ENCODE measurements around the gene EML4. TPM values are rescaled to one million over a fixed set of nuclear protein-coding genes. Genes with fewer than 3 reads are reported as not detected.

Gene EML4
- total RNA-seq, 1 donor from 2014 or later, result 72.2 TPM

DNA sequence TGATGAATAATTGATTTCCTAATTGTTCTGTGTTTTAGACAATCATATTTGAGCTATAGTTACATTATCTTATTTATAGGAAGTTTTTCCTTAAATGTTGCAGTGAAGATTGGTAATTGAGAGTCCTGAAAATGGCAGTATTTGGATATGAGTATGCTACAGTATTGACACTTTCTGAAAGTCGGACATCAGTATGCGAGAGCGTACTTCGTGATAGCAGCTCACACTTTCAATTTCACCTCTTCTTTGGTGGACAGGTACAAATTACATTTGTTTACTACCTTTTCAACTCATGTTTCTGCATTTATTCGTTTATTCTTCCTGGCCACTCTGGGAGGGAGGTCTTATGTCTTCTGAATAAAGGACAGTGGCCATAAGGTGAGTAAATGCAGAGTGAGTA is 38.7 kb downstream of the EML4 start:
- H3K27me3 Mint-ChIP-seq (ENCODE audit: low read depth), result no peaks in the 10 kb centered on the region
- TF ChIP-seq, protein P1, sequence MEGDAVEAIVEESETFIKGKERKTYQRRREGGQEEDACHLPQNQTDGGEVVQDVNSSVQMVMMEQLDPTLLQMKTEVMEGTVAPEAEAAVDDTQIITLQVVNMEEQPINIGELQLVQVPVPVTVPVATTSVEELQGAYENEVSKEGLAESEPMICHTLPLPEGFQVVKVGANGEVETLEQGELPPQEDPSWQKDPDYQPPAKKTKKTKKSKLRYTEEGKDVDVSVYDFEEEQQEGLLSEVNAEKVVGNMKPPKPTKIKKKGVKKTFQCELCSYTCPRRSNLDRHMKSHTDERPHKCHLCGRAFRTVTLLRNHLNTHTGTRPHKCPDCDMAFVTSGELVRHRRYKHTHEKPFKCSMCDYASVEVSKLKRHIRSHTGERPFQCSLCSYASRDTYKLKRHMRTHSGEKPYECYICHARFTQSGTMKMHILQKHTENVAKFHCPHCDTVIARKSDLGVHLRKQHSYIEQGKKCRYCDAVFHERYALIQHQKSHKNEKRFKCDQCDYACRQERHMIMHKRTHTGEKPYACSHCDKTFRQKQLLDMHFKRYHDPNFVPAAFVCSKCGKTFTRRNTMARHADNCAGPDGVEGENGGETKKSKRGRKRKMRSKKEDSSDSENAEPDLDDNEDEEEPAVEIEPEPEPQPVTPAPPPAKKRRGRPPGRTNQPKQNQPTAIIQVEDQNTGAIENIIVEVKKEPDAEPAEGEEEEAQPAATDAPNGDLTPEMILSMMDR (conservative IDR thresholded peaks at IDR 0.05), result no peak
- H3K27ac Mint-ChIP-seq (ENCODE audit: unreplicated experiment), result no peak overlapping the region
- no peaks in the 10 kb centered on the region for H3K9me3 Mint-ChIP-seq
- H3K4me3 Mint-ChIP-seq, result no peak overlapping the region
- H3K36me3 Mint-ChIP-seq (ENCODE audit: low read depth), result peaks cover 2% of the 10 kb centered on the region
- H3K4me1 Mint-ChIP-seq, result no peaks in the 10 kb centered on the region
- no peak for DNase-seq (ENCODE audit: low read depth, low spot score)

DNA sequence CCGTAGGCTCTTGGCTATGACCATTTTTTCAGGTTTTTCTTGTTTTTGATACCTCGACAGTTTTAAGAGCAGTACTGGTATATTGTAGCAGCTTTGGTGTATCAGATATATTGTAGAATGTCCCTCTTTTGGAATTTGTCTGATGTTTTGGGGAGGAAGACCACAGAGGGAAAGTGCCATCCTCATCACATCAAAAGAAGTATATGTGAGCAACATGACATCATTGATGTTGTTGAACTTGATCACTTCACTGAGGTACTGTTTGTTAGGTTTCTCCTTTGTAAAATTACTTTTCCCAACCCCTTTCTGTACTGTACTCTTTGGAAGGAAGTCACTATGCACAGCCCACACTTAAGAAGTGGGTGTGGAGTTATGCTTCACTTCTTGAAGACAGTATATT is 41.0 kb downstream of the EML4 start:
- Mint-ChIP-seq H3K27me3 (ENCODE audit: low read depth) (no peaks in the 10 kb centered on the region), H3K36me3 (ENCODE audit: low read depth) (peaks cover 2% of the 10 kb centered on the region), H3K4me3 (no peak overlapping the region), H3K9me3 (no peaks in the 10 kb centered on the region), H3K4me1 (peaks cover 5% of the 10 kb centered on the region), H3K27ac (ENCODE audit: unreplicated experiment) (no peak overlapping the region)
- TF ChIP-seq, protein P1 (conservative IDR thresholded peaks at IDR 0.05), result no peak
- DNase-seq (ENCODE audit: low read depth, low spot score), result no peak

DNA sequence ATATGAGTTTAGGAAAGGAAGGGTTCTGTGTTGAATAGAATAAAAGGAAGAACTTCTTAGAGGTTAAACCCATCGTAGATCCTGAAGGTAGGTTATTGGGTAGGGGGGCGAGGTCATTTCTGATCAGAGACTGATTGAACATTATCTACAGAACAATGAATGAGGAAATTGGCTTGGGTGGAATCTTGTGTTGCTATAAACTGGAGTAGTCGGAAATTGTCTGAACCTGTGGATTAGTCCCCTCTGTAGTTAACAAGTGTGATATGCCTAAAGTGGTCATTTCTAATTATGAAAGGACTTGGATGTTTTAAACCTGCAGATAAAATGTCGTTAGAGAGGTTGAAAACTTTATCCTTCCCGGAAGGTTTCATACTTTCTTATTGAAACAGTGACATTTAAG is 42.1 kb downstream of the EML4 start:
- peaks cover 5% of the 10 kb centered on the region for H3K4me1 Mint-ChIP-seq
- no peak for DNase-seq (ENCODE audit: low read depth, low spot score)
- H3K4me3 Mint-ChIP-seq, result no peak overlapping the region
- H3K36me3 Mint-ChIP-seq (ENCODE audit: low read depth), result peaks cover 2% of the 10 kb centered on the region
- no peak overlapping the region for H3K27ac Mint-ChIP-seq (ENCODE audit: unreplicated experiment)
- TF ChIP-seq, protein P1 (conservative IDR thresholded peaks at IDR 0.05), result no peak
- no peaks in the 10 kb centered on the region for H3K9me3 Mint-ChIP-seq
- no peaks in the 10 kb centered on the region for H3K27me3 Mint-ChIP-seq (ENCODE audit: low read depth)

DNA sequence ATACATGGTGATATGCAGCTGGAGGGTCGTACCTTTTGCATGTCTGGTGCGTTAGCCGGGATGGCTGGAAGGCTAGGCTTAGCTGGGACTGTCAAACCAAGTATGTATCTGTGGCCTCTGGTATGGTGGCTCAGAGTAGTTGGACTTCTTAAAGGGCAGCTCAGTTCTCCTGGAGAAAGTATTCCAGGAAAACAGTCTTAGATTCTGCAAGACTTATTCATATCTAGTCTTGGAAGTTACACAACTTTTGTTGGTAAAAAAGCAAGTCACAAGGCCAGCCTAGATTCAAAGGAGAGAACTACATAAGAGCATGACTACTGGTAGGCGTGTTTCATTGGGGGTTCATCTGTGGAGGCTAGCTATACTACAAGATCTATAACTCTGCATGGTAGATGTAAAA is 45.5 kb downstream of the EML4 start:
- Mint-ChIP-seq H3K4me3 (no peak overlapping the region), H3K4me1 (peaks cover 10% of the 10 kb centered on the region), H3K27ac (ENCODE audit: unreplicated experiment) (no peak overlapping the region), H3K36me3 (ENCODE audit: low read depth) (peaks cover 2% of the 10 kb centered on the region), H3K27me3 (ENCODE audit: low read depth) (no peaks in the 10 kb centered on the region), H3K9me3 (no peaks in the 10 kb centered on the region)
- TF ChIP-seq, protein P1 (conservative IDR thresholded peaks at IDR 0.05), result no peak
- no peak for DNase-seq (ENCODE audit: low read depth, low spot score)

DNA sequence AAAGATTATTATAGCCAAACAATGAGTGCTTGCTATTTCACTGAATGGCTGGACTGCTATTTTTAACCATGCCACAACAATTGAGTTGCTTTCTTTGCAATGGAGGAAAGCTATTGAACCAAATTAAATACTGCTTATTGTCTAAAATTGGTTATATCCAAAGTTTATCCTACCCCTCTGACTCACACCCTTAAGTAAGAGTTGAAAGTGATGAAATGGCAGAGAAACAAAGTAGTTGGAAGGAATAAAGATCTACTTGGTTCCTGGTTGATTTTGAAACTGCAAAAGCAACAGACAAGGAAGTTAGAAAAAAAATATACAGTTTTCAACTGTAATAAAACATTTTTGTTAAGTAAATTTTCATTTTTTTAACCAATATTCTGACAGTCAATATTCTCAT is 47.5 kb downstream of the EML4 start:
- no peak for DNase-seq (ENCODE audit: low read depth, low spot score)
- Mint-ChIP-seq H3K36me3 (ENCODE audit: low read depth) (no peaks in the 10 kb centered on the region), H3K27ac (ENCODE audit: unreplicated experiment) (no peak overlapping the region), H3K4me1 (peaks cover 18% of the 10 kb centered on the region), H3K27me3 (ENCODE audit: low read depth) (no peaks in the 10 kb centered on the region), H3K9me3 (no peaks in the 10 kb centered on the region), H3K4me3 (no peak overlapping the region)
- TF ChIP-seq, protein P1 (conservative IDR thresholded peaks at IDR 0.05), result no peak

DNA sequence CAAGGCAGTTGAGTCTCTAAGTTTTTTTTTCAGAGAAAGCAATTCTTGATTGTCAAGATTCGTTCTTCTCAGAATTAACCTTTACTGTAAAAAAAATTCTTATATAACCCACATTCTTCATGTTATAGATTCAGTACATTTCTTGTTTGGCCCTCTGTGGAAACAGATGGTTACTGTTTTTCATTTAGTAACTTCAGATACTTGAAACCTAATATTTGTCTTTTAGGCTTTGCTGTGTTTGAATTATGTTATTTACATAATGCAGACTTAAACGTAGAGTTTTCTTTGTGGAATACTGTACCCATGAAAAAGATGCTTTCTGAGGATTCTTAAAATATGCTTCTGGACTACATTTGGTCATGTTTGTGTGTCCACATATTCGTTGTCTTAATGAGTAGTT is 48.2 kb downstream of the EML4 start:
- no peaks in the 10 kb centered on the region for H3K9me3 Mint-ChIP-seq
- H3K4me1 Mint-ChIP-seq, result peaks cover 18% of the 10 kb centered on the region
- no peak overlapping the region for H3K27ac Mint-ChIP-seq (ENCODE audit: unreplicated experiment)
- H3K36me3 Mint-ChIP-seq (ENCODE audit: low read depth), result no peaks in the 10 kb centered on the region
- no peak overlapping the region for H3K4me3 Mint-ChIP-seq
- DNase-seq (ENCODE audit: low read depth, low spot score), result no peak
- no peaks in the 10 kb centered on the region for H3K27me3 Mint-ChIP-seq (ENCODE audit: low read depth)
- TF ChIP-seq, protein P1 (conservative IDR thresholded peaks at IDR 0.05), result no peak
